Stomach (tissue), 4 donors: ENCODE measurements around the gene LILRB1.

Experiments used
- EP300 ChIP-seq: sonication (generic); formaldehyde crosslinking; IDR thresholded peaks from one replicate; pipeline ENCODE4 v1.6.1; 2017; ENCODE audit warnings: antibody characterized with exemption
- TF ChIP-seq, protein P1 (sequence below), 7 experiments: fragments of 450-650 bp in 4 of 7; fragments of 200-600 bp in 3 of 7; sonication (generic) in 3 of 7; IDR thresholded peaks; one replicate each; pipeline ENCODE4 v1.5.1; 2016 to 2019; ENCODE audit warnings: antibody characterized with exemption in 7 of 7, control low read depth in 2 of 7, mild to moderate bottlenecking in 1 of 7

- no peak for TF ChIP-seq EP300
- TF ChIP-seq, protein P1, sequence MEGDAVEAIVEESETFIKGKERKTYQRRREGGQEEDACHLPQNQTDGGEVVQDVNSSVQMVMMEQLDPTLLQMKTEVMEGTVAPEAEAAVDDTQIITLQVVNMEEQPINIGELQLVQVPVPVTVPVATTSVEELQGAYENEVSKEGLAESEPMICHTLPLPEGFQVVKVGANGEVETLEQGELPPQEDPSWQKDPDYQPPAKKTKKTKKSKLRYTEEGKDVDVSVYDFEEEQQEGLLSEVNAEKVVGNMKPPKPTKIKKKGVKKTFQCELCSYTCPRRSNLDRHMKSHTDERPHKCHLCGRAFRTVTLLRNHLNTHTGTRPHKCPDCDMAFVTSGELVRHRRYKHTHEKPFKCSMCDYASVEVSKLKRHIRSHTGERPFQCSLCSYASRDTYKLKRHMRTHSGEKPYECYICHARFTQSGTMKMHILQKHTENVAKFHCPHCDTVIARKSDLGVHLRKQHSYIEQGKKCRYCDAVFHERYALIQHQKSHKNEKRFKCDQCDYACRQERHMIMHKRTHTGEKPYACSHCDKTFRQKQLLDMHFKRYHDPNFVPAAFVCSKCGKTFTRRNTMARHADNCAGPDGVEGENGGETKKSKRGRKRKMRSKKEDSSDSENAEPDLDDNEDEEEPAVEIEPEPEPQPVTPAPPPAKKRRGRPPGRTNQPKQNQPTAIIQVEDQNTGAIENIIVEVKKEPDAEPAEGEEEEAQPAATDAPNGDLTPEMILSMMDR (IDR thresholded peaks at IDR 0.05): no peak
Observed at GRCh38 chr19:54608792-54609191, 21.5 kb upstream of the LILRB1 start.
